Liver (tissue), 3 donors: ENCODE results near the gene ARVCF.

Experiments
- CTCF ChIP-seq: fragments of 150-350 bp; IDR thresholded peaks from 2 replicates; pipeline ENCODE4 v1.5.1; 2017; ENCODE audit warnings: improper control_type of control experiment, low read depth, low read length; ENCODE audit not compliant: missing input control
- EGR1 ChIP-seq, 2 donors: IDR thresholded peaks; 2 replicates each; pipeline ENCODE4 v1.6.1; 2016 to 2018; ENCODE audit warnings: antibody characterized with exemption in 2 of 2, low read depth in 2 of 2
- MAX ChIP-seq: IDR thresholded peaks from 2 replicates; pipeline ENCODE4 v1.6.1; 2016; ENCODE audit warnings: antibody characterized with exemption
- REST ChIP-seq: IDR thresholded peaks from 2 replicates; pipeline ENCODE4 v1.6.1; 2016; ENCODE audit warnings: antibody characterized with exemption, mild to moderate bottlenecking
- TAF1 ChIP-seq: conservative IDR thresholded peaks from 2 replicates; pipeline ENCODE4 v1.6.1; 2016; ENCODE audit warnings: antibody characterized with exemption, mild to moderate bottlenecking
- donor health status: healthy.
- donor health status: healthy.

DNA sequence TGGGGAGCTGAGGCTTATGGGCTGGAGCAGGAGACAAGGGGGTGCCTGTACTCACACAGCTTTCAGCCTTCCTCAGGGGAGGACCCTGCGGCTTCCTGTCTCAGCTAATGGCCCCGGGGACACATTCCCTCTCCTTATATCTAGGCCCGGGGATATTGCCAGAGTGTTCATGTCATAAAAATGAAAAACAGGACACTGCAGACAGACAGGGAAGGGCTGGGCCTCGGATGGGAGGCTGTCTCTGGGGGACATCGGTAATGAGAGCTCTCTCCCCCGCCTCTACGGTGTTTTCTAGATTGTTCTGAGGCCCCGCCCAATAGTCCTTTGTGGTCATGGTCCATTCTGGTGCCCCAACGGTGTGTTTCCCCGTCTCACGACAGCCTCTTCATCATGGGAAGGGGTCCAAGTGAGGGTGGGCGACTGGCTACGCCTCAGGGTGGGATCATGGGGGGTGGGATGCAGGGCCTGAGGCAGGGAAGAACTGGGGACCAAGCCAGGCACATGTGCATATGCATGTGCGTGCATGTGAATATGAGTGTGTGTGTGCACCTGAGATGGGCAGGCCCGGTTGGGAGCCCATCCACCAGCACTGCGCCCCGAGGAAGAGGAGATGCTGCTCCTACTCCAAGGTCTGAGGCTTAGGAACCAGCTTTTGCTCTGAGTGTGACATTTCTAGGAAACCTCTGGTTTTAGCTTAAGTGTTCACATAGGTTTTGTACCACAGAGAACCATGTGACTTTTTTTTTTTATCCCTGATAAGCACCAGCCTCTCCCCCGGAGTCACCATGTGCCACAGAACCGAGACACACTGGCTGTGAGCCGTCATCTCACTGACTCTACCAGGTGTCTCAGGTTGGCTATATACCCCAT lies 5.3 kb downstream of the ARVCF start:
- TF ChIP-seq CTCF = no peak
- TF ChIP-seq EGR1 (IDR thresholded peaks at IDR 0.05; ENCODE audit: low read depth in 2 of 2) = no peak
- no peak for TF ChIP-seq REST
- TF ChIP-seq TAF1 = no peak
- no peak for TF ChIP-seq MAX
